ENCODE measurements around the gene CUEDC2. TPM values are rescaled to one million over a fixed set of nuclear protein-coding genes. Genes with fewer than 3 reads are reported as not detected.

Gene CUEDC2
- total RNA-seq, 1 donor from 2014 or later, result 86.1 TPM

DNA sequence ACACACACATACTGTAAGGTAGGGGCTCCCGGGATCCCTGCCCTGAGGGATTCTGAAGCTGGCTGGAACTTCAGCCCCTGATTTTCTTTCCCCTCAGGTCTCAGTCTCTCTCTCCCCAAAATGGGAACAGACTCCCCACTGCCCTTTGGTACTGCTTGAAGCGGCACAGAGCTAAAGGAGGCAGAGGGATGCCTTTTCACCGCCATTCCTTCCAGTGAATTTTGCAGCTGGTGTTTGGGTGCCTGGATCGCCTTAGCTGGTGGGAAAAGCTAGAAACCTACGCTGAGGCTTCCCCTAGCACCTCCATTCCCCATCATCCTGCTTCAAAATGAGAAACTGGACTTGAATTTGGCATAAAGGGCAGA lies 2.7 kb upstream of the CUEDC2 start:
- H3K27me3 Mint-ChIP-seq, result peaks cover 15% of the 10 kb centered on the region
- TF ChIP-seq, protein P1, sequence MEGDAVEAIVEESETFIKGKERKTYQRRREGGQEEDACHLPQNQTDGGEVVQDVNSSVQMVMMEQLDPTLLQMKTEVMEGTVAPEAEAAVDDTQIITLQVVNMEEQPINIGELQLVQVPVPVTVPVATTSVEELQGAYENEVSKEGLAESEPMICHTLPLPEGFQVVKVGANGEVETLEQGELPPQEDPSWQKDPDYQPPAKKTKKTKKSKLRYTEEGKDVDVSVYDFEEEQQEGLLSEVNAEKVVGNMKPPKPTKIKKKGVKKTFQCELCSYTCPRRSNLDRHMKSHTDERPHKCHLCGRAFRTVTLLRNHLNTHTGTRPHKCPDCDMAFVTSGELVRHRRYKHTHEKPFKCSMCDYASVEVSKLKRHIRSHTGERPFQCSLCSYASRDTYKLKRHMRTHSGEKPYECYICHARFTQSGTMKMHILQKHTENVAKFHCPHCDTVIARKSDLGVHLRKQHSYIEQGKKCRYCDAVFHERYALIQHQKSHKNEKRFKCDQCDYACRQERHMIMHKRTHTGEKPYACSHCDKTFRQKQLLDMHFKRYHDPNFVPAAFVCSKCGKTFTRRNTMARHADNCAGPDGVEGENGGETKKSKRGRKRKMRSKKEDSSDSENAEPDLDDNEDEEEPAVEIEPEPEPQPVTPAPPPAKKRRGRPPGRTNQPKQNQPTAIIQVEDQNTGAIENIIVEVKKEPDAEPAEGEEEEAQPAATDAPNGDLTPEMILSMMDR (conservative IDR thresholded peaks at IDR 0.05), result no peak
- H3K4me3 Mint-ChIP-seq, result peak overlapping the region; percentile 37
- no peak for DNase-seq (ENCODE audit: extremely low spot score, unreplicated experiment)
- no peaks in the 10 kb centered on the region for H3K36me3 Mint-ChIP-seq
- no peak overlapping the region for H3K27ac Mint-ChIP-seq
- peaks cover 28% of the 10 kb centered on the region for H3K4me1 Mint-ChIP-seq (ENCODE audit: unreplicated experiment)
- H3K9me3 Mint-ChIP-seq, result no peaks in the 10 kb centered on the region

DNA sequence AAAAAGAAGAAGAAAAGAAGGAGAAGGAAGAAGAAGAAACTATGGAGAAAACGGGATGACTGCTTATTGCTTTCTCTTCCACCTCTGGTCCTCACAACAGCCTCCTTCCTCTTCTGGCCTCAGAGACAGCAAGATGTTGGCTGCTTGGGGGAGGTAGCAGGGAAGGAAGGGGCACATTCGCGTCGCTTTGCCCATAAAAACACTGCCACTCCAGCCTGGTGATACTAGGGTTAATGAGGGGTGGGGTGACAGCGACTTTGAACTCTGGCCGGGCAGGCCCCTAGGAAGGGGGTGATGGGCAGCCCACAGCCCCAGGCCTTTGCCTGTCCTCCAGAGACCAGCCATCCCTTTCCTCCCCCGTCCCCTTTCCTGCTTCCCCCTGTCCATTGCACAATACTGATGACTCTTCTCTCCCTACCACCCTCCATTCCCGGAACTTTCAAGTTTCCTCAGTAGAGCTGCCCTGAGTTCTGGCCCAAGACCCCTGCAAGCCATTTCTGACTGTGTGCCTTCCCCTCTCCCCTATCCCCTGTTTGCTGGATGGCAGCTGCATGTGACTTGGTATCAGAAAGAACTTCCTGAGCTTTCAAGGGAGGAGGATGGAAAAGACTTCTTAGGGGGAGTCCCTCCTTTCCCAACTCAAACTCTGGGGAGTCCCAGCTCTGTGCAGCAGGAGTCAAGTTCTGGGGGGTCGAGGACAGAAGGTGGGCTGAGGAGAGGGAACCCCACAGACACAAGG lies 2.2 kb upstream of the CUEDC2 start:
- Mint-ChIP-seq H3K4me3 (peak overlapping the region; percentile 57), H3K36me3 (no peaks in the 10 kb centered on the region), H3K27ac (no peak overlapping the region), H3K4me1 (ENCODE audit: unreplicated experiment) (peaks cover 28% of the 10 kb centered on the region), H3K9me3 (no peaks in the 10 kb centered on the region), H3K27me3 (peaks cover 15% of the 10 kb centered on the region)
- no peak for DNase-seq (ENCODE audit: extremely low spot score, unreplicated experiment)
- TF ChIP-seq, protein P1 (conservative IDR thresholded peaks at IDR 0.05), result no peak

DNA sequence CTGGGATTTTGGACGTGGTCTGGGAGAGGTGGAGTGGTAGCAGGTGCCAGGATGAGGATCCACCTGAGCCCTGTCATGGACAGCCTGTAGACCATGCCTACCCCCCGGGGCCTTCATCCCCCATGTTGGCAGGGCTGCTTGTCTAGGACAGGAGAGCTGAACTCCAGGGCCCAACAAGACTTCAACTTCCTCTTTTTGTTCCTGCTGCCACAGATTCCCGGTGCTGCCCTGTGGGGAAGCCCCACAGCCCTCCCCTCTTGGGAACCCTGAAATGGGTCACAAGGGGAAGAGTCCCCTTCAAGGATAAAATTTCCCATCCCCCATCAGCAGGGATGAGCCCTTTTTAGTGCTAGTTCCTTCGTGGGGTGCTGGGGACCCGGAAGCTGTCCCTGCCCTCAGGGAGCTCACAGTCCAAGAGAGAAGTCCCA lies 1.3 kb upstream of the CUEDC2 start:
- peak overlapping the region; percentile 47 for H3K4me3 Mint-ChIP-seq
- DNase-seq (ENCODE audit: extremely low spot score, unreplicated experiment), result no peak
- H3K27me3 Mint-ChIP-seq, result peaks cover 15% of the 10 kb centered on the region
- no peaks in the 10 kb centered on the region for H3K36me3 Mint-ChIP-seq
- peaks cover 28% of the 10 kb centered on the region for H3K4me1 Mint-ChIP-seq (ENCODE audit: unreplicated experiment)
- TF ChIP-seq, protein P1 (conservative IDR thresholded peaks at IDR 0.05), result no peak
- H3K9me3 Mint-ChIP-seq, result no peaks in the 10 kb centered on the region
- H3K27ac Mint-ChIP-seq, result no peak overlapping the region

DNA sequence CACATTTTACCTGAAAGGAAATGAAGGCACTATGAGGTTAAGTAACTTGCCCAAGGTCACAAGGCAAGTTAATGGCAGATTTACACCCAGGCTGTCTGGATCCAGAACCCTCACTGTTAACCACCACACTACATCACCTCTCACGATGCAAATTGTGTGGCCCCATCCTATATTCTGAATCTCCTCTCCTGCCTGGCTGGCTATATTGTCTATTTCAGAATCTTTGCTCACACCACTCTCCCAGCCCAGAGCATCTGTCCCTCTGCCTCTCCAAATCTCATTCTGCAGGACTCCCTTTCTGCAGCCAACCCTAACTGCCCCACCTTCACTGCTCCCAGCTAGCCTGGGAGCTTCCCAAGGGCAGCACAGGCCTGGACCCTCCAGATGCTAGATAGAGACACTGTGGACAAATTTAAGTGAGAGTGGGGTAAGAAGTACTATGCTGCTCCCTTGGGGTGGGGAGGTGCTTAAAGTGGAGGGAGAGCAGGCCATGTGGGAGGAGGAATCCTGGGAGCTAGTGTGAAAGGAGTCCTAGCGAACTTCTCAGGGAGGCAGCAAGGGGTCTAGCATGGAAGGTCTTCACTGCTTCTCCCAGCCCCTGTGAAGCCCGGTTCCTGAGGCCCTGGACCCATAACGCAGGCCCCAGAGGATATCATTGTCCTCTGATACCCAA lies 786 bp downstream of the CUEDC2 start:
- H3K27me3 Mint-ChIP-seq, result peaks cover 12% of the 10 kb centered on the region
- DNase-seq (ENCODE audit: extremely low spot score, unreplicated experiment), result no peak
- peak overlapping the region; percentile 82 for H3K27ac Mint-ChIP-seq
- peak overlapping the region; percentile 95 for H3K4me3 Mint-ChIP-seq
- TF ChIP-seq, protein P1 (conservative IDR thresholded peaks at IDR 0.05), result no peak
- peaks cover 22% of the 10 kb centered on the region for H3K4me1 Mint-ChIP-seq (ENCODE audit: unreplicated experiment)
- H3K36me3 Mint-ChIP-seq, result no peaks in the 10 kb centered on the region
- no peaks in the 10 kb centered on the region for H3K9me3 Mint-ChIP-seq

DNA sequence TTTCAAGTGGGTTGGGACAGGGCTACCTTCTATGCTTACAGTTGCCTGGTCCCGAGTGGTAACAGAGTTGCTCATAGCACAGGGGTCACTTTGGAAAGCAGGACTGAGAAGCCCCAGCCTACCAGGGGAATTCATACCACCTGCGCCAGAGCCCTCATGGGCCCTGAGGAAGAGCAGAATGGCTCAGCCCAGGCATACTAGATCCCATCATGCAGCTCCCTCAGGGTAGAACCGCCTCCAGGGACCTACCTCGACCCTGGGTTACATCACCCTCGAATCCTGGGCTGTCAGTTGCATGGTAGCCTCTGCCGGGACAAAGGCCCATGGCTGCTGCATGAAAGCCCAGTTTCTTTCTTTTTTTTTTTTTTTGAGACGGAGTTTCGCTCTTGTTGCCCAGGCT lies 2.9 kb downstream of the CUEDC2 start:
- Mint-ChIP-seq H3K9me3 (no peaks in the 10 kb centered on the region), H3K27ac (no peak overlapping the region), H3K4me1 (ENCODE audit: unreplicated experiment) (peaks cover 11% of the 10 kb centered on the region), H3K4me3 (no peak overlapping the region), H3K27me3 (peaks cover 2% of the 10 kb centered on the region), H3K36me3 (no peaks in the 10 kb centered on the region)
- TF ChIP-seq, protein P1 (conservative IDR thresholded peaks at IDR 0.05), result no peak
- no peak for DNase-seq (ENCODE audit: extremely low spot score, unreplicated experiment)

Measured in type B pancreatic cell (in vitro differentiated cells).